Memory B cell (primary cell): ENCODE results near the gene TARBP1.
"Not testable (repeated sequence)": the region's sequence is repeated elsewhere in the genome, so short reads cannot be mapped to it uniquely, and the experiment has no call there.

Source experiments
- ATAC-seq: fragments of 150-1000 bp; cut with Tn5 transposase; 2 replicates; pipeline ENCODE4 v1.10.0; 2021; ENCODE audit warnings: low read depth, mild to moderate bottlenecking, moderate library complexity
- DNase-seq, 2 donors: peaks; one replicate each; pipeline ENCODE4 v3.0.0; 2022; ENCODE audit warnings: low spot score in 2 of 2
- H3K27ac Mint-ChIP-seq: one replicate; pipeline ENCODE4 v1.8.0; 2022; ENCODE audit warnings: mild to moderate bottlenecking, moderate library complexity, mixed read lengths
- H3K27me3 Mint-ChIP-seq: one replicate; pipeline ENCODE4 v1.8.0; 2022; ENCODE audit warnings: mixed read lengths
- H3K36me3 Mint-ChIP-seq: one replicate; pipeline ENCODE4 v1.8.0; 2022; ENCODE audit warnings: mild to moderate bottlenecking, mixed read lengths
- H3K4me1 Mint-ChIP-seq: one replicate; pipeline ENCODE4 v1.8.0; 2022; ENCODE audit warnings: mixed read lengths
- H3K4me3 Mint-ChIP-seq: one replicate; pipeline ENCODE4 v1.8.0; 2022; ENCODE audit warnings: mild to moderate bottlenecking, moderate library complexity, mixed read lengths
- H3K9me3 Mint-ChIP-seq: one replicate; pipeline ENCODE4 v1.8.0; 2022; ENCODE audit warnings: mixed read lengths

TARBP1 gene

DNA sequence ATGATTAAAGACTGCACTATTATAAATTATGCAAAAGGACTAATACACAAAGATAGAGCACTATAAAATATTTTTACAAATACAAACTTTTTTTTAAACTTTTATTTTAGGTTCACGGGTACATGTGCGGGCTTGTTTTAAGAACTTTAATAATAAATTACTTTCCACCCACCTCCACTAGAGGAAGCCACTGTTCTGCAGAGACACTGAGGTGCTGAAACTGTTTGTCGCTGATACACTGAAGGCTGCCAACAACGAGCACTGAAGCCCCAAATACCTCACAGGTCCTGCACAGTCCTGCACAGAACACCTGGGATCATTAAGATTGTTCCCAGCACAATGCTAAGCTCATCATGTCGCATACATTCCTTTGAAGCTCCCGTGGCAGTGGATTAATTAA, 85.8 kb downstream of the TARBP1 start:
- H3K4me3 Mint-ChIP-seq: no peak overlapping the region
- H3K27ac Mint-ChIP-seq: no peak overlapping the region
- DNase-seq (no peak), ATAC-seq (no peak)
- no peaks in the 10 kb centered on the region for H3K9me3 Mint-ChIP-seq
- H3K36me3 Mint-ChIP-seq: peaks cover 21% of the 10 kb centered on the region
- H3K4me1 Mint-ChIP-seq: peaks cover 4% of the 10 kb centered on the region
- H3K27me3 Mint-ChIP-seq: no peaks in the 10 kb centered on the region

DNA sequence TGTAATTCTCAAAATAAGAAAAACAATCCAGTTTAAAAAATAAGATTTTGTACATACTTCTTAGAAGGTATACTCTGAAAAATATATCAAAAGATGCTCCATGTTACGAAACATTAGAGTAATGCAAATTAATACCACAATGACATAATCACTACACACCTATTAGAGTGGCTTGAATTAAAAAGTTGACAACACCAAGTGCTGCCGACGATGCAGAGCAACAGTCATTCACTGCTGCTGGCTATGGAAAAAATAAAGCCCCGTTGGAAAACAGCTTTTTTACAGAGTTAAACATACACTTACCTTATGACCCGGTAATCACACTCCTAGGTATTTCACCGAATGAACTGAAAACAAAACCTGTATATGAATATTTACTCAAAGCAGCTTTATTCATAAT, 90.9 kb downstream of the TARBP1 start:
- no peaks in the 10 kb centered on the region for H3K27me3 Mint-ChIP-seq
- ATAC-seq (no peak), DNase-seq (no peak)
- H3K27ac Mint-ChIP-seq: no peak overlapping the region
- H3K4me1 Mint-ChIP-seq: peaks cover 11% of the 10 kb centered on the region
- peaks cover 11% of the 10 kb centered on the region for H3K36me3 Mint-ChIP-seq
- no peaks in the 10 kb centered on the region for H3K9me3 Mint-ChIP-seq
- no peak overlapping the region for H3K4me3 Mint-ChIP-seq

DNA sequence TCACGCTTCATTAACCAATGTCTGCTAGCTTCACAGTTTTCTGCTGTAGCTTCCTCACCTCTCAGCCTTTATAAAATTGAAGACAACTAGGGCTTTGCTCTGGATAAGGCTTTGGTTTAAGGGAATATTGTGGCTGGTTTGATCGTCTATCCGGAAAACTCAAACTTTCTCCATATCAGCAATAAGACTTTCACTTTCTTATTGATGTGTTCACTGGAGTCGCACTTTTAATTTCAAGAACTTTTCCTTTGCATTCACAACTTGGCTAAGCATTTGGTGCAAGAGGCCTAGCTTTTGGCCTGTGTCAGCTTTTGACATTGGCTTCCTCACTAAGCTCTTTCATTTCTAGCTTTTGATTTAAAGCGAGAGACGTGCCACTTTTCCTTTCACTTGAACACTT, 92.9 kb downstream of the TARBP1 start:
- no peaks in the 10 kb centered on the region for H3K27me3 Mint-ChIP-seq
- peaks cover 5% of the 10 kb centered on the region for H3K36me3 Mint-ChIP-seq
- DNase-seq: no peak
- no peaks in the 10 kb centered on the region for H3K9me3 Mint-ChIP-seq
- peak overlapping the region; percentile 92 for H3K27ac Mint-ChIP-seq
- H3K4me1 Mint-ChIP-seq: peaks cover 11% of the 10 kb centered on the region
- H3K4me3 Mint-ChIP-seq: peak overlapping the region; percentile 37
- no peak for ATAC-seq

DNA sequence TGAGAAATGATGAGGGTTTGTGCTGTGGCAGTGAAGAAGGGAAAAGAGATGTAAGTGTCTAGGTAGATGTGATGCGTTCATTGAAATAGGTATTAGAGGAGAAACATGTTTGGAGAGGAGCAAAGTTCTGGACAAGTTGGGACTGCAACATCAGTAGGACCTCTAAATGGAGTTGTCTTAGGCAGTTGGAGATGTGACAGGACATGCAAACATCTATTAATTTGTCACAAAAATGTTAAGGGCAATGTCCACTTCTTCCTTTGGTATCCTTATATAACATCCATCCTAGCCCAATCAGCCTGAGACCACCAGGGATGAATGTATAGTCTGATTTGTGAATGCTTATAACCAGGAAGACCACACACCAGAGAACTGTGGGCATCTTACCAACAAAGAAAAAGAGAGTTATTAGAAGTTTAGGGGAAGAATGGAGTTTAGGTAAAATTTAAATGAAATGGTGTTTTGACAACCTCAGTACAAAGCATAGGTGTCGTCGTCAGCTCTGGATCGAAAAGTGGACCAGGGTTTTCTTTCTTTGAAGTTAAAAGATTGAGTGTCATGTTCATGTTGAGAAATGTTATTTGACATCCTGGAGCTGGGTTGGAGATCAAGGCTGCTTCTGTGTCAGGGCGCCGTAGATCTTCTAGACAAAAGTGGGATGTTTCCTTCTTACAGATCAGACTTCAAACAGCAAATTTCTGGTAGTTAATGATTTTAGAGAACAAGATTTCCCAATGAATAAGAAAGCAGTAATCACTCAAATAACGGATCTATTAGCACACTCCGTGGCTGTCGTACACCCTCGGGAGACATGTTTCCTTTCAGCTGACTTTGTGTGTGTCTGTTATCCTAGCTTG, 97.1 kb downstream of the TARBP1 start:
- Mint-ChIP-seq H3K27me3 (no peaks in the 10 kb centered on the region), H3K9me3 (no peaks in the 10 kb centered on the region), H3K36me3 (peaks cover 28% of the 10 kb centered on the region), H3K27ac (peak overlapping the region; percentile 54), H3K4me1 (peaks cover 20% of the 10 kb centered on the region), H3K4me3 (no peak overlapping the region)
- DNase-seq (no peak), ATAC-seq (no peak)

DNA sequence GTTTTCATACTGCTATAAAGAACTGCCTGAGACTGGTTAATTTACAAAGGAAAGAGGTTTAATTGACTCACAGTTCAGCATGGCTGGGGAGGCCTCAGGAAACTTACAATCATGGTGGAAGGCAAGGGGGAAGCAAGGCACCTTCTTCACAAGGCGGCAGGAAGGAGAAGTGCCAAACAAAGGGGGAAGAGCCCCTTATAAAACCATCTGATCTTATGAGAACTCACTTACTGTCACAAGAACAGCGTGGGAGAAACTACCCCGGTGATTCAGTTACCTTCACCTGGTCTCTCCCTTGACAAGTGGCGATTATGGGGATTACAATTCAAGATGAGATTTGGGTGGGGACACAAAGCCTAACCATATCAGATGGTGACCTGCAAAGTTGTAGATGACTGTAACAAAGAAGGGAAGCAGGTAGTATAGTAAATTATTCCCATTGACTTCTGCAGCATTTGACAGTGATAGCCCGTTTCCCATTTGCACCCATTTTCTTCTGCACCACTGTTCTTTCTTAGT, 99.3 kb downstream of the TARBP1 start:
- not testable (repeated sequence) for ATAC-seq, H3K27ac Mint-ChIP-seq, H3K4me3 Mint-ChIP-seq, DNase-seq, H3K27me3 Mint-ChIP-seq, H3K9me3 Mint-ChIP-seq
- Mint-ChIP-seq H3K4me1 (peaks cover 16% of the 10 kb centered on the region), H3K36me3 (peaks cover 40% of the 10 kb centered on the region)

DNA sequence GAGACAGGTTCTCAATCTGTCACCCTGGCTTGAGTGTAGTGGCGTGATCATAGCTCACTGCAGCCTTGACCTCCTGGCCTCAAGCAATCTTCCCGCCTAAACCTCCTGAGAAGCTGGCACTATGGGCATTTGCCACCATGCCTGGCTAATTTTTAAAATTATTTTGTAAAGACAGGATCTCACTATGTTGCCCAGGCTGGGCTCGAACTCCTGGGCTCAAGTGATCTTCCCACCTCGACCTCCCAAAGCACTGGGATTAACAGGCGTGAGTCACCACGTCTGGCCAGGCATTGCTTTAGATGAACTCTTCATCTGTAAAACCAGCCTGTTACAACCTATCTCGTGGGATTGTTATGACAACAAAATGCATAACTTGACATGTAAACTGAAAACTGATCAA, 103.3 kb downstream of the TARBP1 start:
- H3K36me3 Mint-ChIP-seq: peaks cover 35% of the 10 kb centered on the region
- no peaks in the 10 kb centered on the region for H3K27me3 Mint-ChIP-seq
- ATAC-seq (no peak), DNase-seq (no peak)
- peaks cover 30% of the 10 kb centered on the region for H3K4me1 Mint-ChIP-seq
- no peak overlapping the region for H3K27ac Mint-ChIP-seq
- no peaks in the 10 kb centered on the region for H3K9me3 Mint-ChIP-seq
- H3K4me3 Mint-ChIP-seq: no peak overlapping the region

DNA sequence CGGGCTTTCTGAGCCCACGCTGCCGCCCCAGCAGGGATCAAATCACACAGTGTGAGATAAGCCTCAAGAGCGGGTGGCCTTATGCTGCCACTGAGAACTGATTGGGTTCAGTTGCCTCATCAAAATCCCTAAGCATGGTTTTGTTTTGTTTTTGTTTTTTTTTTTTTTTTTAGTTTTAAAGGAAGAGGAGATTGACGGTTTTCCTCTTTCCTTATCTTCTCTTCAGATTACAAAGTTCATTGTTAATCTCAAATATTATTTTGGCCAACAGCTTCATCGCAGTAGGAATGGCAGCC, 105.1 kb downstream of the TARBP1 start:
- DNase-seq: no peak
- peaks cover 26% of the 10 kb centered on the region for H3K4me1 Mint-ChIP-seq
- no peaks in the 10 kb centered on the region for H3K9me3 Mint-ChIP-seq
- H3K36me3 Mint-ChIP-seq: peaks cover 25% of the 10 kb centered on the region
- peak overlapping the region; percentile 98 for H3K4me3 Mint-ChIP-seq
- H3K27ac Mint-ChIP-seq: peak overlapping the region; percentile 99
- peak; percentile 10 for ATAC-seq
- no peaks in the 10 kb centered on the region for H3K27me3 Mint-ChIP-seq

DNA sequence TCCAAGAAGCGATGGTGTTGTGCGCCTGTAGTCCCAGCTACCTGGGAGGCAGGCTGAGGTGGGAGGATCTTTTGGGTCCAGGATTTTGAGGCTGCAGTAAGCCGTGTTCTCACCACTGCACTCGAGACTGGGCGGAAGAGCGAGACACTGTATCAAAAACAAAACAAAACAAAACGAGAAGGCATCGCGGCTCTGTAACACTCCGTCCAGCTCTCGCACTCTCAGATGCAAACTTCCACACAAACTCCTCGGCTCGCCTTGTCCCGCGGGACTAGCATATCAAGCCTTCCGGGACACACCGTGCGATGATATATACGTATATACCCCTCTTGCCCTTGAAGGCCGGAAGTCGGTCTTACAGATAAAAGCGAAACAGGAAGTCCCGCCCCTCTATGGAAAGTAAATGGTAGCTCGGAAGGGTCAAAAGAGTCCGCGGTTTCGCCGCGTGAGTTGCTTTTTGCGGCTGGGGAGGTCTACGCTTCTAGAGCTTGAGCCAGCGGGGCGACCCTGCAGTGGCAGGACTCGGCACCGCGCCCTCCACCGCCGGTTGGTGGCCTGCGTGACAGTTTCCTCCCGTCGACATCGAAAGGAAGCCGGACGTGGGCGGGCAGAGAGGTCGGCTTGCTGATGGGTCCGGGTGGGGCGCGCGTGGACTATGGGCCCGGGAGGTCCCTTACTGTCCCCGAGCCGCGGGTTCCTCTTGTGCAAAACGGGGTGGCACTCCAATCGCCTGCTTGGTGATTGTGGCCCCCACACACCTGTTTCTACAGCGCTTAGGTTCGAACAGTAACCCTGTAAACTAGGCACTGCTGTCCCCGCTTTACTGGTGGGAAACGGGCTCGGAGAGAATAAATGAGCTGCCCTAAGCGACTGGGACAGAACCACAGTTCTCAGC, 105.7 kb downstream of the TARBP1 start, which contains the start of gene COA6:
Gene COA6, plus strand, starts transcription at position 393 of the 895 bp plus-strand sequence. Its CDS starts 11 bp downstream, at position 404.
- Mint-ChIP-seq H3K27ac (peak within 1 kb of the TSS; percentile 99), H3K4me3 (peak within 1 kb of the TSS; percentile 98), H3K4me1 (peaks cover 26% of the 10 kb centered on the region), H3K27me3 (no peaks in the 10 kb centered on the region), H3K36me3 (peaks cover 22% of the 10 kb centered on the region), H3K9me3 (no peaks in the 10 kb centered on the region)
- peak; percentile 82 for ATAC-seq
- peak; percentile 87 to 92 for DNase-seq

DNA sequence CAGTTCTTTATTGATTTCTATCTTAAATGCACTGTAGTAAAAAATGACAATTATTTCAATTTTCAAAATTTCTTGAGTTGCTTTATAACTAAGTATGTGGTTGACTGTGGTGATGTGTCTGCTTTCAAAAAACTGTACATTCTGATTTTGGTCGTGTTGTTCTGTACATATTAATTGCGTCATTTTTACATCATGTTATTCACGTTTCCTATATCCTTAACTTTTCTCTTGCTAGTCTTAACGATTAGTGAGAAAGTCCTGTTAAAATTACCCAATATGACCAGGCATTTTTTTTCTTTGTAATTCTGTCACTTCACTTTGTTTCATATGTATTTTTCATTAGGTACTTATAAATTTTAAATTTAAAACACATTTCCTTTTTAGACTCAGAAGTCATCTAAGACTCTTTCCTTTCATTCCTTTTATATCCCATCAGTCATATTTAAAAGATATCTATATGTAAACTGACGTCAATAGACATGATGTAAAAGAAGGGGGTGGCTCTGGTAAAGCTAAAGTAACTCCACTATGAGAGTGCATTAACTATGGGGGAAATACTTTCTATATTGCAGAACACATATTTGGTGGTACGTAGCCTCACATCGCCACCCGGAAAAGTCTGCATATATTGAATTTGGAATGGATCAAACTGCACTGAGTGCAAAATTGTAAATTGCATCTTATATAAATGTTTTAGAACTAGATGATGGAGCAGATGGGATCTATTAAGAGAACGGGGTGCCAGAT, 106.8 kb downstream of the TARBP1 start:
- no peaks in the 10 kb centered on the region for H3K27me3 Mint-ChIP-seq
- H3K9me3 Mint-ChIP-seq: no peaks in the 10 kb centered on the region
- H3K36me3 Mint-ChIP-seq: peaks cover 11% of the 10 kb centered on the region
- peak overlapping the region; percentile 99 for H3K27ac Mint-ChIP-seq
- DNase-seq (no peak), ATAC-seq (no peak)
- H3K4me1 Mint-ChIP-seq: peaks cover 21% of the 10 kb centered on the region
- H3K4me3 Mint-ChIP-seq: peak overlapping the region; percentile 98

DNA sequence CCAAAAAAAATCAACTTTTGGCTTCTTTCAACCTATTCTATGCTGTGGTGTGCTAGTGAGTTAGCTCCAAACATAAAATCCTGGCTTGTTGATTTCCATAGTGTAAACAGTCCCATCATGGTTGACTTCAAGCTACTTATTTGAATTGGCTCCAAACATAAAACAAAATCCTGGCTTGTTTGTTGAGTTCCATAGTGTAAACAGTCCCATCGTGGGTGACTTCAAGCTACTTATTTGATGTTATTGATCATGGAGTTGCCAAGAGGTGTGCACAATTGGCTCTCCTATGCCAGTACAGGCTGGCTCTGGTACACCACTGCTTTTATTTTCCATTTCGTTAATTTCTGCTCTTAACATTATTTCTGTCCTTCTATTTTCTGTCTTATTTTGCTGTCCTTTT, 107.6 kb downstream of the TARBP1 start:
- DNase-seq (no peak), ATAC-seq (no peak)
- Mint-ChIP-seq H3K9me3 (no peaks in the 10 kb centered on the region), H3K27ac (no peak overlapping the region), H3K4me3 (no peak overlapping the region), H3K27me3 (no peaks in the 10 kb centered on the region), H3K36me3 (peaks cover 7% of the 10 kb centered on the region), H3K4me1 (peaks cover 17% of the 10 kb centered on the region)

DNA sequence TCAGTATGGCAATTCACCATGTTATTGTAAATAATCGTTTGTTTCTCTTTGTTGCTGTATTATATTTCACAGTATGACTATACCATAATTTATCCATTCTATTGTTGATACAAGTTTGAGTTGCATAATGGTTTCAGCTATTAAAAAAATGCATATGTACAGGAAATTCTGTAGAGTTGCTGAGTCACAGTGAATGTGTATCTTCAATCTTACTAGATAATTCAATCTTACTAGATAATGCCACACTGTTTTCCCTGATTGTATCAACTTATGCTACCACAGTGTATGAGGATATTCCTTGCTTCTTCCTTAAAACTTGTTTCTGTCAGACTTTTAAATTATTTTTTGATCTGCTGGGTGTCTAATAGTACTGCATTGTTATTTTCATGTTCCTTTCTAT, 109.2 kb downstream of the TARBP1 start:
- no peak for DNase-seq
- Mint-ChIP-seq H3K36me3 (no peaks in the 10 kb centered on the region), H3K9me3 (no peaks in the 10 kb centered on the region), H3K4me1 (peaks cover 13% of the 10 kb centered on the region), H3K27me3 (no peaks in the 10 kb centered on the region), H3K4me3 (no peak overlapping the region), H3K27ac (no peak overlapping the region)
- no peak for ATAC-seq

DNA sequence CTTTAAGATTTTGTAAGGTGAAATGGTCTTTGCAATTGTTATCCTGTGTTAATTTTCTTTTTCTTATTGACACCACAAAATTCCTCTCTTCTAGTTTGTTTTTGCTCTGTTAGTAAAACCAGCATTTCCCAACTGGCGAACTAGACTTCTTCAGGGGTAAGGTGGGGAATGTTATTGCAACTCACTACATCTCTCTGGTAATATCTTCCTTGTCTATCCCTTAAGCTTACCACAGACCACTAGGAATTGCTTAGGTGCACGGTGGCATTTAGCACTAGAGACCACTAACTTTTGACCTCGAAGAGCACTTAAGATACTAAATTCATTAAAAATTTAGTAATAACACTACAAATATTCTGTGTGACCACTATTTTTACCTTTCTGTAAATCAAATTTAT, 109.9 kb downstream of the TARBP1 start:
- H3K9me3 Mint-ChIP-seq: no peaks in the 10 kb centered on the region
- peaks cover 10% of the 10 kb centered on the region for H3K4me1 Mint-ChIP-seq
- H3K27ac Mint-ChIP-seq: no peak overlapping the region
- DNase-seq: no peak
- no peak for ATAC-seq
- no peaks in the 10 kb centered on the region for H3K27me3 Mint-ChIP-seq
- H3K4me3 Mint-ChIP-seq: no peak overlapping the region
- no peaks in the 10 kb centered on the region for H3K36me3 Mint-ChIP-seq

DNA sequence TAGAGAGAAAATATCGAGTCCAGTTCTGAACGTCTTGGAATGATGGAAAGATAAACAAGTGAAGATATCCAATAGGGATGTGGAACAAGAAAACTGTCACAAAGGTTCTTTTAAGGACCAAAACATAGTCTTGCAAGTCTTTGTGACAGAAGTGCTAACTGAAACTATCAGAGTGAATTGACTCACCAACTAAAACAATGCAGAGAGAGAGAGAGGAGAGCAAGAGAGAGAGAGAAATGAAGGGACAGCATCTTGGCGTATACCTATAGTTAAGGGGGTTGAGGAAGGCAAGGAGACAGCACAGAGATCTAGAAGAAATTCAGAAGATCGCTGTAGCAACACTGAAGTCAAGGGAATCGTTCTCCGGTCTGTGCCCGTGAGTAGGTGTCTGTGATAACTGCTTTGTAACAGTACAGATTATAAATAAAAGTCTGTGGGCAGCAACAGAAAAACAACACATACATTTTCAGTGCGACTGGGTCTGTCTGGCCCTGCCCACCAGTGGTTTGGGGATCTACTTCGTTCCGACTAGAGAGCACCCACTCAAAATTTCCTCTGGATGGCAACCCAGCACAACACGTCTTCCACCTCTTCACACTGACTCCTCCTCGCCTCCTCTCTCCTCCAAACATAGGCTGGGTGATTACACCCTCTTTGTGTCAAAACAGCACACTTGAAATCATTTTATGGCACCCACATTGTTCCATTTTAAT, 110.5 kb downstream of the TARBP1 start:
- no peak overlapping the region for H3K4me3 Mint-ChIP-seq
- H3K36me3 Mint-ChIP-seq: no peaks in the 10 kb centered on the region
- H3K27me3 Mint-ChIP-seq: no peaks in the 10 kb centered on the region
- peaks cover 10% of the 10 kb centered on the region for H3K4me1 Mint-ChIP-seq
- ATAC-seq (no peak), DNase-seq (no peak)
- no peaks in the 10 kb centered on the region for H3K9me3 Mint-ChIP-seq
- H3K27ac Mint-ChIP-seq: no peak overlapping the region
